HG02885 (cell line): ENCODE measurements around the gene CAMSAP1.

ENCODE experiments used
- ATAC-seq: cut with Tn5 transposase; IDR thresholded peaks from one replicate; pipeline ENCODE4 v1.9.1; 2021; ENCODE audit warnings: mild to moderate bottlenecking; ENCODE audit not compliant: unreplicated experiment, poor library complexity

CAMSAP1 gene

GRCh38 chr9:135799261-135799660, 108.1 kb downstream of the CAMSAP1 start:
- ATAC-seq = no peak

- no peak for ATAC-seq
Observed at GRCh38 chr9:135798263-135798585, 109.1 kb downstream of the CAMSAP1 start.

- ATAC-seq = no peak
Observed at GRCh38 chr9:135797507-135798262, 109.7 kb downstream of the CAMSAP1 start.

DNA sequence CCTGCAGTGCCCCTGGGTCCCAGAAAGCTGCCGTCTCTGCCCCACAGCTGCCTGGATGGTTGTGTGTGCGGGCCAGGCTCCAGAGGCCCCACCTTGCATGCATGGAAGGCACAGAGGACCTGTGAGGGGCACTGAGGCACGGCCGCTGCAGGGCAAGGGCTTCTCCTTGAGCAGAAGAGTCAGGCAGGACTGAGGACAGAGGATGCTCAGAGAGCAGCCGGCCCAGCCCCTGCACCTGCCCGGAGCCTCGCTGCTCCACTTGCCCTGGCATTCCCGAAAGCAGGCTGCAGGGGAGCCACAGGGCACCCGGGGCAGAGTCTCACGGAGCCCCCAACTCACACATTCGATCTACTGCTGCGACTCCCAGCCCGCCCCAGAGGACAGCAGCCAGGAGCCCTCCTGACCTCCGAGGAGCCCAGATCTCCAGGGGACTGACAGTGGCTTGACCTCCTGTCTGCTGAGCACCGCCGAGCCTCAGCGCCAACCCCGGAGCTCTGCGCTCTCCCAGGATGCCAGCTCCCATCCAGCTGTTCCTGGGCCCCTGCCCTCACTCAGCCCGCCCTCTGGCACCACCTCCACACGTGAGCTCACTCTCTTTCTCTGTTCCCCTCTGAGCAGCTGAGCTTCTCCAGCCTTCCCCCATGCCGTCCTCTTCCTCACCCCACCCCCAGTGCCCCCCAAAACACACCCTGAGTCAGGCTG, 110.4 kb downstream of the CAMSAP1 start:
- ATAC-seq = no peak

GRCh38 chr9:135795391-135795790, 112.0 kb downstream of the CAMSAP1 start:
- no peak for ATAC-seq

- no peak for ATAC-seq
Observed at GRCh38 chr9:135794361-135794885, 112.9 kb downstream of the CAMSAP1 start.

DNA sequence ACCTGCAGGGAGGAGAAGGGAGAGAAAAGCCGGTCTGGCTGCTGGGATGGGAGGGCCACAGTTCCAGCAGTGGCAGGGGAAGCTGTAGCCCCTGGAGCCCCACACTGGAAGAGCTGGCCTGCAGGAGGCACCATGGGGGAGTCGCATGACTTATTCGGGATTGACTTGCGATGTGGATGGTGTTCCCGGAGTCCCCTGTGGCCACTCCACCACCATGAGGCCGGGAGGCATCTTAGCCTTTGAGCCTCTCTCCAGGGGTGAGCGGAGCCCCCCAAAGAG, 113.3 kb downstream of the CAMSAP1 start:
- ATAC-seq = no peak

DNA sequence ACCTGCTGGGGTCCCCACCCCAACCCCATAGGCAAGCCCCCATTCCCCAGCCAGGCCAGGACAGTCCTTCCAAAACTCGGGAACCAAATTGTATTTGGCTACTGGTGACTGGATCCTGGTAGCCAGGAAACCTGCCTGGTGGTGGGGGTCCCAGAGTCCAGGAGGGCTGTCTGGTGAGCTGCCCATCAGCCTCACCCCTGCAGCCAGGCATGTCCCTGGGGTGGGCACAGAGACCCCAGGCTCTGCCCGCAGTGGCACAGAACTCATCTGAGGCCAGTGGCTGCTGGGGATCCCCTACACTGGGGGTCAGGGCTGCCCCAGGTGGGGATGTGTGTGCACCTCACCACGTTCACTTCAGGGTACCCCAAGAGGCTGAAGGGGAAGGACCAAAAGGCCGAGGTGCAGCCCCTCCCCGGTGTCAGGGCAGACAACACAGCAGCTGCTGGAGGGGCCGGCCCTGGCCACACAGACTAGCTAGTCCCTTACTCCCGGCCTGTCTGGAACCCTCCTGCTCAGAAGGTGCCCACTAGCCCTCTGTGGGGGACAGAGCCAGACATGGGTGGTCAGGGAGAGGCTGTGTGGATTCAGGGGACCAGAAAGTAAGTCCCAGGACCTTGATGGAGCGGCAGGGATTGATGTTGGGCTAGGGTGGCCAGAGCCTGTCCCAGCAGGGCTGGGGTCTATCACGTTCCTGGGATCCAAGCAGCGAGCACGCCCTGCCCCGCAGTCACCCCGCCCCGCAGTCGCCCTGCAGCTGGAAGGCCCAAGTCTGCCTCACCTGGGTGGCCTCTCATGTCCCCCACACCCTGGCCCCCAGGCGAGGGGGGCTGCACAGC, 113.9 kb downstream of the CAMSAP1 start:
- no peak for ATAC-seq

DNA sequence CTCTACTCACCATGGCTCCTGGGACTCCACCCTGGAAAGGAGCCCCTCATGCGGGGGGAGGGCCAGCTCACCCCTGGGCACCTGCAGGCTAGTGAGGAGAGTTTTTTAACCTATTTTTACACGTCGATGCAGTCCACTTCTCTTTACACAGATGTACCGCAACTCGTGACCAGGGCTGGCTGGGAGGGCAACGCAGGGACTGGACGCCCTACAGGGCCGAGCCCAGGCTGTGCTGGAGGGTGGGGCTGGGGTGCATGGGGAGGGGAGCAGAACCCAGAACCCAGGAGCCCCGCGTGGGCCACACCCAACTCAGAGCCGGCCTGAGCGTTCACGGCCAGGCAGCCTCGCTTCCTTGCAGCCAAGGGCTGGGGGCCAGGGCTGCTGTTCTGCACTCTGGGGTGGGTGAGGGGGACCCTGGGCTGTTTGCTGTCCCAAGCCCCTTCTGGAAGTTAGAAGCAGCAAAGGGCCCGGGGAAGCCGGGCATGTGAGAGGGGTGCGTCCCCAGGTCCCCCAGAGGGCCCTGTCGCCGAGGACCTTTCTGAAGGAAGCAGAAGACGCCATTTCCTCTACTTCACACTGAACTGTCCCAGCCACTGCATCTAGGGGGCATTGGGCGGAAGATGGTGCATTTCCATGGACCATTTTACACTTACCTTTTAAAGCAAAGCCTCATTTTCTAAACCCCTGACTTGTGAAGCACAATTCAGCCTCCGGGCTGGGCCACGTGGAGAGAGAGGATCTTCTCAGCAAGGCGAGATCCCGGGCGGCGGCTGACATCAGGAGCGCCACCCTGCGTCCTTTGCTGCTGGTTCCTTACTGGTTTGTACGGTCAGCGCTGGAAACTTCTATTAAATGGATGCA, 114.8 kb downstream of the CAMSAP1 start:
- ATAC-seq = no peak

DNA sequence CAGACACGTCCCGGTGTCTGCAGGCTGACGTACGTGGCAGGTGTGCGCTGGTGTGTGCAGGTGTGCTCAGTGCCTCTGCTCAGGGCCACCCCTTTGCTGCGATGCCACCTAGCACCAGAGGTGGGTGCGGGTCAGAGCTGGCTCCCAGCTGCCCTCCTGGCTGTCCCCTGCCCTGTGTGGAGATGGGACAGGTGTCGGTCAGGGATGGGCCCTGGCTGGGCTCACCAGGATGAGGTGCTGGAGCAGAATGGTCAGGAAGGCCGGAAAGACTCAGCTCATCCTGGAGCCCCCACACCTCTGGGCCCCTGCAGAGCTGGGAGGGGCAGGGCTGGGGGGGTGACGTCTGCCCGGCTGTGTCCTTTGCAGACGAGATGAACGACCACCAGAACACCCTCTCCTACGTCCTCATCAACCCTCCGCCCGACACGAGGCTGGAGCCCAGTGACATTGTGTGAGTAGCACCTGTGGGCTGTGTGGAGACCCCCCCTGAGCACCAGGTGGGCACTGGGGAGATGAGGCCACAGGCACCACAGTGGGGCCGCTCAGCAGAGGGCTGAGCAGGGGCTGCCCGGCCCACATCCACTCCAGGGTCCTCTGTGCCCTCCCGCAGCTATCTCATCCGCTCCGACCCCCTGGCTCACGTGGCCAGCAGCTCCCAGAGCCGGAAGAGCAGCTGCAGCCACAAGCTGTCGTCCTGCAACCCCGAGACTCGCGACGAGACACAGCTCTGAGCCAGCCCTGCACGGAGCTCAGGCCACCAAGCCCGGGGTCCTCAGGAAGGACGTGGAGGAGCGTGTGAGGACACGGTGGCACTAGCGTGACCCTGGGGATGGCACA, 115.7 kb downstream of the CAMSAP1 start:
- no peak for ATAC-seq

DNA sequence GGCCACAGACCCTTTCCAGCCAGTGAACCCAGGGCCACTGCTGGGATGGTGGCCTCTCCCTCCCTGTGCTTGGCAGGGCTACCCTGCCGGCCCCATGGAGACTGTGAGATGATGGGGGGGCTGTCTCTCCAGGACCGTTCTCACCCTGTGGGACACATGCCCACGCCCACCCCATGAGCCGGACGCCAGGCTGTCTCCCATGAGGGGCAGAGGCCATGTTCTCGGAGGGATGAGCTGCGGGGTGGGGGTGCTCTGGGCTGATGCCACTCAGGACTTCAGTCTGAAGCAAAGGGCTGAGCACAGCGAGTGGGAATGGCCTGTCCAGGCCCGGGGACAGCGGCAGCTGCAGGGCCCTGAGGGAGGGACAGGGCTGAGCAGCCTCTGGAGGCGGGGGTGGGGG, 116.5 kb downstream of the CAMSAP1 start:
- ATAC-seq = no peak

- ATAC-seq = no peak
Observed at GRCh38 chr9:135790356-135790755, 117.0 kb downstream of the CAMSAP1 start.

GRCh38 chr9:135789838-135790291, 117.5 kb downstream of the CAMSAP1 start:
- ATAC-seq = no peak

- no peak for ATAC-seq
Observed at GRCh38 chr9:135788576-135789300, 118.6 kb downstream of the CAMSAP1 start.

- no peak for ATAC-seq
Observed at GRCh38 chr9:135787776-135788575, 119.4 kb downstream of the CAMSAP1 start.

DNA sequence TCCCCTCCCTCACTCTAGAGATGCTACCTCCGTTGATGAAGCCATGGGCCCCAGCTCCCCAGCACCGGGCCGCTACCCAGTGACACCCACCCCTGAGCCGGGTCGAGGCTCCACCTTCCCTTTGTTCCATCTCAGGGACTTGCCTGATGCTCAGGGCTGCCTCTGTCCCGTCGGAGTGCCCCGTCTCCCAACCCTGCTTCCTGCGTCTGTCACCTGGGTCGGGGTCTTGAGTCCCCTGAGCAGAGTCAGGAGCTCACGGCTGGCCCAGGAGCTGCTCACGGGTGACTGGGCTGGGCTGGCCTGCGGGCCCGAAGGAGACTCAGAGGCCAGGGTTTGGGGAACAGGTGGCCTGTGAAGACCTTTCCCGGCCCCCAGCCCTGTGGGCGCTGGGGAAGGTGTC, 120.0 kb downstream of the CAMSAP1 start:
- no peak for ATAC-seq

- no peak for ATAC-seq
Observed at GRCh38 chr9:135786146-135786690, 121.1 kb downstream of the CAMSAP1 start.
